HG03280 (cell line): ENCODE measurements around the gene RALY.

Source experiments
- ATAC-seq: cut with Tn5 transposase; IDR thresholded peaks from one replicate; pipeline ENCODE4 v1.9.1; 2021; ENCODE audit warnings: mild to moderate bottlenecking, moderate library complexity; ENCODE audit not compliant: unreplicated experiment

The RALY gene

GRCh38 chr20:34100576-34100975, 106.9 kb downstream of the RALY start:
- no peak for ATAC-seq

- no peak for ATAC-seq
Observed at GRCh38 chr20:34102342-34102741, 108.6 kb downstream of the RALY start.

- ATAC-seq: no peak
Observed at GRCh38 chr20:34104059-34104458, 110.3 kb downstream of the RALY start.

GRCh38 chr20:34105978-34106675, 112.4 kb downstream of the RALY start:
- no peak for ATAC-seq

- no peak for ATAC-seq
Observed at GRCh38 chr20:34108616-34109174, 115.0 kb downstream of the RALY start.

GRCh38 chr20:34109442-34109841, 115.7 kb downstream of the RALY start:
- ATAC-seq: no peak

GRCh38 chr20:34110025-34110744, 116.5 kb downstream of the RALY start:
- no peak for ATAC-seq

- ATAC-seq: no peak
Observed at GRCh38 chr20:34110745-34111641, 117.3 kb downstream of the RALY start.

- peak; percentile 92 for ATAC-seq
Observed at GRCh38 chr20:34111702-34112599, 118.2 kb downstream of the RALY start, which contains the start of gene EIF2S2. TSS of gene EIF2S2 (minus strand) at chr20:34112243. CDS start at chr20:34112110, 133 bp downstream.

- ATAC-seq: peak; percentile 9
Observed at GRCh38 chr20:34112600-34113101, 118.9 kb downstream of the RALY start.

- no peak for ATAC-seq
Observed at GRCh38 chr20:34114809-34115208, 121.1 kb downstream of the RALY start.

GRCh38 chr20:34115232-34115631, 121.5 kb downstream of the RALY start:
- ATAC-seq: no peak

- no peak for ATAC-seq
Observed at GRCh38 chr20:34120213-34120612, 126.5 kb downstream of the RALY start.

- ATAC-seq: no peak
Observed at GRCh38 chr20:34122274-34122980, 128.7 kb downstream of the RALY start.

- ATAC-seq: no peak
Observed at GRCh38 chr20:34123309-34123708, 129.6 kb downstream of the RALY start.

GRCh38 chr20:34124469-34125249, 130.9 kb downstream of the RALY start:
- ATAC-seq: no peak

GRCh38 chr20:34127792-34128191, 134.1 kb downstream of the RALY start:
- ATAC-seq: no peak

- ATAC-seq: peak; percentile 52
Observed at GRCh38 chr20:34129518-34130162, 135.9 kb downstream of the RALY start.
